Stimulated activated CD4-positive, alpha-beta T cell treated with anti-CD3 and anti-CD28 coated beads, Interleukin-1b, Interleukin-23, amount 100 ng/mL, for 48 hours (primary cell): ENCODE data around the gene NHLRC4.

ENCODE experiments used
- DNase-seq: peaks from one replicate; pipeline ENCODE4 v3.0.0-alpha.2; 2020

The NHLRC4 gene

GRCh38 chr16:554640-555365 is 12.0 kb upstream of the NHLRC4 start:
- no peak for DNase-seq

GRCh38 chr16:555528-556473 is 11.0 kb upstream of the NHLRC4 start:
- DNase-seq: no peak

GRCh38 chr16:556474-557173 is 10.2 kb upstream of the NHLRC4 start:
- no peak for DNase-seq

GRCh38 chr16:557463-558297 is 9.1 kb upstream of the NHLRC4 start:
- no peak for DNase-seq

GRCh38 chr16:558298-559020 is 8.3 kb upstream of the NHLRC4 start:
- no peak for DNase-seq

GRCh38 chr16:559021-559380 is 7.8 kb upstream of the NHLRC4 start:
- no peak for DNase-seq

GRCh38 chr16:559411-560203 is 7.2 kb upstream of the NHLRC4 start:
- no peak for DNase-seq

GRCh38 chr16:560204-560700 is 6.6 kb upstream of the NHLRC4 start, which contains the start of gene PRR35:
PRR35 (plus strand) TSS chr16:560394; CDS start chr16:563295, 2,901 bp downstream.
- DNase-seq: no peak

GRCh38 chr16:560701-561412 is 5.9 kb upstream of the NHLRC4 start:
- DNase-seq: no peak

GRCh38 chr16:561413-561794 is 5.4 kb upstream of the NHLRC4 start:
- DNase-seq: no peak

GRCh38 chr16:561957-562938 is 4.6 kb upstream of the NHLRC4 start:
- no peak for DNase-seq

- DNase-seq: no peak
Observed at GRCh38 chr16:563072-563644, 3.6 kb upstream of the NHLRC4 start.

GRCh38 chr16:564690-565418 is 2.0 kb upstream of the NHLRC4 start:
- DNase-seq: no peak

GRCh38 chr16:565419-566330 is 1.1 kb upstream of the NHLRC4 start:
- no peak for DNase-seq

- no peak for DNase-seq
Observed at GRCh38 chr16:567373-568256, 810 bp downstream of the NHLRC4 start.
